Esophagus muscularis mucosa (tissue), 4 donors: Measurements from ENCODE around the gene DAB2IP.

Experiments
- CTCF ChIP-seq, 3 experiments: fragments of 200-600 bp in 2 of 3; fragments of 450-650 bp in 1 of 3; sonication (generic) in 2 of 3; IDR thresholded peaks; one replicate each; pipeline ENCODE4 v1.5.1; 2017 to 2019; ENCODE audit warnings: antibody characterized with exemption in 3 of 3, mild to moderate bottlenecking in 2 of 3, moderate library complexity in 1 of 3
- EP300 ChIP-seq: sonication (generic); formaldehyde crosslinking; IDR thresholded peaks from one replicate; pipeline ENCODE4 v1.6.1; 2017; ENCODE audit warnings: antibody characterized with exemption
- POLR2A ChIP-seq: fragments of 450-650 bp; IDR thresholded peaks from one replicate; pipeline ENCODE4 v1.6.1; 2017; ENCODE audit warnings: antibody characterized with exemption, moderate library complexity, mild to moderate bottlenecking, low read depth

DNA sequence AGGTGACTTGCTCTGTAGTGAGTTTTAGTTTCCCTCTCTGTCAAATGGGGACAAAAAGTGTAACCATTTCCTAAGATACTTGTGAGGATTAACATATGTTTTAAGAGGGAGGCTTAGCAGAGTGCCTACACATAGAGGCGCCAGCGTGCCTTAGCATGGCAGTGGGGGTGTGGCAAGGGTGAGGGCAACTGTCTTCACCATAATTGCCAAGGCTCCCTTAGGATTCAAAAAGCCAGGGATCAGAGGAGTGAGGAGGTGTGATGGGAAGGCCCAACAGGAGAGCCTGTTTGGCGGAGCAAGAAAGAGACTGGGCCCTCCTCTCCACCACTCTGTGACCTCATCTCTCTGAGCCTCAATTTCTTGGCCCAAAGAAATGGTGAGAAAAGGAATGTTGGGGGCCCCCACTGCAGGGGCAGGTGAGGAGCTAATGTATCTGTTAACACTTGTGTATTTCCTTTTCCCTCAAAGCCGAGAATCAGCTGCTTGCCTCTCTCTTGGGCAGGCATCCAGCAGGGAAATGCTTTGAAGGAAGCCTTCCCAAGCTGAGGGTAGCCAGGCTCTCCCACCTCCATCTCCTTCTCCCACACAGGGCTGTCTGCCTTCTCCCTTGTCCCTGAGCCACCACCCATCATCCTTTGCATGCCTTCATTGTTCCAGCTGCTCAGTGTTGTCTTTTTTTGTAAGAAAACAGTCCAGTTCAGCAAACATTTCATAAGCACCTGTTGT, 76.0 kb downstream of the DAB2IP start:
- no peak for TF ChIP-seq CTCF (IDR thresholded peaks at IDR 0.05)
- no peak for TF ChIP-seq POLR2A
- no peak for TF ChIP-seq EP300
